Esophagus muscularis mucosa (tissue), 4 donors: ENCODE results near the gene VTI1A.

Experiments used
- EP300 ChIP-seq: sonication (generic); formaldehyde crosslinking; IDR thresholded peaks from one replicate; pipeline ENCODE4 v1.6.1; 2017; ENCODE audit warnings: antibody characterized with exemption
- POLR2A ChIP-seq: fragments of 450-650 bp; IDR thresholded peaks from one replicate; pipeline ENCODE4 v1.6.1; 2017; ENCODE audit warnings: antibody characterized with exemption, moderate library complexity, mild to moderate bottlenecking, low read depth
- POLR2AphosphoS5 ChIP-seq, 2 donors: sonication (generic); formaldehyde crosslinking; IDR thresholded peaks; one replicate each; pipeline ENCODE4 v1.6.1; 2017; ENCODE audit warnings: antibody characterized with exemption in 2 of 2
- TF ChIP-seq, protein P1 (sequence below), 3 experiments: fragments of 200-600 bp in 2 of 3; fragments of 450-650 bp in 1 of 3; sonication (generic) in 2 of 3; IDR thresholded peaks; one replicate each; pipeline ENCODE4 v1.5.1; 2017 to 2019; ENCODE audit warnings: antibody characterized with exemption in 3 of 3, mild to moderate bottlenecking in 2 of 3, moderate library complexity in 1 of 3

DNA sequence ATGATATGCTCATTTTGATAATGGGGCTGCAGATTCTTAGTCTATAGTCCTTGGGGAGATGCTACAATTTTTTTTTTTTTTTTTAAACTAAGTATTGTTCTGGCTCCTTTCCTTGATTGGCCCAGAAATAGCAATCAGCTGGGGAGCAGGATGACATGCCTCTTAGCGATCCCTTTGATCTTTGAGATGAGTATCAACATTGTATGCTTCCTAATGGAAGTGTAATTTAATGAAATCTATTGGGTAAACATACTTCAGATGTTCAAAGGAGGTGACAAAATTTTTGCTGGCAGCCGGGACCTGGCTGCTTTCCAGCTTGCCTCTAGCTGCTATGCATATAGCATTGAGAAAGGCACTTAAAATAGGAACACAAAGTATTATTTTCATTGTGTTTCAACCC is 43.5 kb downstream of the VTI1A start:
- TF ChIP-seq, protein P1, sequence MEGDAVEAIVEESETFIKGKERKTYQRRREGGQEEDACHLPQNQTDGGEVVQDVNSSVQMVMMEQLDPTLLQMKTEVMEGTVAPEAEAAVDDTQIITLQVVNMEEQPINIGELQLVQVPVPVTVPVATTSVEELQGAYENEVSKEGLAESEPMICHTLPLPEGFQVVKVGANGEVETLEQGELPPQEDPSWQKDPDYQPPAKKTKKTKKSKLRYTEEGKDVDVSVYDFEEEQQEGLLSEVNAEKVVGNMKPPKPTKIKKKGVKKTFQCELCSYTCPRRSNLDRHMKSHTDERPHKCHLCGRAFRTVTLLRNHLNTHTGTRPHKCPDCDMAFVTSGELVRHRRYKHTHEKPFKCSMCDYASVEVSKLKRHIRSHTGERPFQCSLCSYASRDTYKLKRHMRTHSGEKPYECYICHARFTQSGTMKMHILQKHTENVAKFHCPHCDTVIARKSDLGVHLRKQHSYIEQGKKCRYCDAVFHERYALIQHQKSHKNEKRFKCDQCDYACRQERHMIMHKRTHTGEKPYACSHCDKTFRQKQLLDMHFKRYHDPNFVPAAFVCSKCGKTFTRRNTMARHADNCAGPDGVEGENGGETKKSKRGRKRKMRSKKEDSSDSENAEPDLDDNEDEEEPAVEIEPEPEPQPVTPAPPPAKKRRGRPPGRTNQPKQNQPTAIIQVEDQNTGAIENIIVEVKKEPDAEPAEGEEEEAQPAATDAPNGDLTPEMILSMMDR (IDR thresholded peaks at IDR 0.05), result no peak
- TF ChIP-seq POLR2A (no peak), EP300 (no peak), POLR2AphosphoS5 (IDR thresholded peaks at IDR 0.05) (no peak)
